Measurements from ENCODE around the gene BLOC1S6.

Gene BLOC1S6

GRCh38 chr15:45616901-45617323 lies 29.7 kb downstream of the BLOC1S6 start:
- Histone ChIP-seq H2AFZ (ENCODE audit: low read length) (no peak overlapping the region), H3K4me1 (ENCODE audit: low read length) (peaks cover 12% of the 10 kb centered on the region; the same call in 1 of the 2 replicates), H3K27me3 (replicated peaks; ENCODE audit: insufficient read depth, low read length) (no peaks in the 10 kb centered on the region), H3K79me2 (ENCODE audit: low read length) (no peaks in the 10 kb centered on the region), H3K36me3 (replicated peaks; ENCODE audit: insufficient read depth, low read length) (no peaks in the 10 kb centered on the region), H3K9ac (ENCODE audit: low read length) (no peak overlapping the region), H3K4me3 (ENCODE audit: low read length) (no peak overlapping the region), H3F3A (ENCODE audit: insufficient read depth, low read length) (no peaks in the 10 kb centered on the region), H3K27ac (ENCODE audit: low read length) (no peak overlapping the region), H3K9me2 (replicated peaks; ENCODE audit: insufficient read depth, low read length) (no peaks in the 10 kb centered on the region), H3K4me2 (ENCODE audit: low read depth, low read length) (no peak overlapping the region), H4K20me1 (ENCODE audit: insufficient read depth, low read length) (no peaks in the 10 kb centered on the region), H3K9me3 (replicated peaks; ENCODE audit: insufficient read depth, low read length) (no peaks in the 10 kb centered on the region)
- TF ChIP-seq EZH2 (optimal IDR thresholded peaks at IDR 0.05; ENCODE audit: low read depth, low read length) (no peak), EZH2phosphoT487 (IDR thresholded peaks at IDR 0.05; ENCODE audit: low read length) (no peak), CTCF (IDR thresholded peaks at IDR 0.05; ENCODE audit: low read length) (no peak)
- no peak for DNase-seq

- H3K9me2 ChIP-seq (replicated peaks; ENCODE audit: insufficient read depth, low read length), result no peaks in the 10 kb centered on the region
- H3K4me1 ChIP-seq (ENCODE audit: low read length), result no peaks in the 10 kb centered on the region
- no peak overlapping the region for H3K27ac ChIP-seq (ENCODE audit: low read length)
- no peaks in the 10 kb centered on the region for H3K79me2 ChIP-seq (ENCODE audit: low read length)
- H3F3A ChIP-seq (ENCODE audit: insufficient read depth, low read length), result no peaks in the 10 kb centered on the region
- TF ChIP-seq CTCF (IDR thresholded peaks at IDR 0.05; ENCODE audit: low read length), result peak; percentile 12; the same call in 1 of the 2 replicates
- TF ChIP-seq EZH2 (optimal IDR thresholded peaks at IDR 0.05; ENCODE audit: low read depth, low read length), result no peak
- DNase-seq, result no peak
- no peak overlapping the region for H3K9ac ChIP-seq (ENCODE audit: low read length)
- no peaks in the 10 kb centered on the region for H3K9me3 ChIP-seq (replicated peaks; ENCODE audit: insufficient read depth, low read length)
- H3K36me3 ChIP-seq (replicated peaks; ENCODE audit: insufficient read depth, low read length), result no peaks in the 10 kb centered on the region
- H3K27me3 ChIP-seq (replicated peaks; ENCODE audit: insufficient read depth, low read length), result no peaks in the 10 kb centered on the region
- no peak overlapping the region for H3K4me3 ChIP-seq (ENCODE audit: low read length)
- no peak overlapping the region for H2AFZ ChIP-seq (ENCODE audit: low read length)
- H3K4me2 ChIP-seq (ENCODE audit: low read depth, low read length), result no peak overlapping the region
- H4K20me1 ChIP-seq (ENCODE audit: insufficient read depth, low read length), result no peaks in the 10 kb centered on the region
Observed at GRCh38 chr15:45618813-45619212, 31.6 kb downstream of the BLOC1S6 start.

GRCh38 chr15:45628136-45628535 lies 41.0 kb downstream of the BLOC1S6 start:
- no peak for DNase-seq
- TF ChIP-seq EZH2 (optimal IDR thresholded peaks at IDR 0.05; ENCODE audit: low read depth, low read length), result no peak
- no peak for TF ChIP-seq EZH2phosphoT487 (IDR thresholded peaks at IDR 0.05; ENCODE audit: low read length)
- no peak for TF ChIP-seq CTCF (IDR thresholded peaks at IDR 0.05; ENCODE audit: low read length)
- Histone ChIP-seq H3K9ac (ENCODE audit: low read length) (no peak overlapping the region), H3K9me2 (replicated peaks; ENCODE audit: insufficient read depth, low read length) (no peaks in the 10 kb centered on the region), H3K36me3 (replicated peaks; ENCODE audit: insufficient read depth, low read length) (no peaks in the 10 kb centered on the region), H3K27ac (ENCODE audit: low read length) (no peak overlapping the region), H3F3A (ENCODE audit: insufficient read depth, low read length) (no peaks in the 10 kb centered on the region), H4K20me1 (ENCODE audit: insufficient read depth, low read length) (no peaks in the 10 kb centered on the region), H3K4me1 (ENCODE audit: low read length) (peaks cover 20% of the 10 kb centered on the region), H3K27me3 (replicated peaks; ENCODE audit: insufficient read depth, low read length) (no peaks in the 10 kb centered on the region), H3K4me3 (ENCODE audit: low read length) (no peak overlapping the region), H2AFZ (ENCODE audit: low read length) (no peak overlapping the region), H3K4me2 (ENCODE audit: low read depth, low read length) (no peak overlapping the region), H3K79me2 (ENCODE audit: low read length) (no peaks in the 10 kb centered on the region), H3K9me3 (replicated peaks; ENCODE audit: insufficient read depth, low read length) (no peaks in the 10 kb centered on the region)

Measured in MM.1S (cell line).